Erythroblast (primary cell): Measurements from ENCODE around the gene EIF5B.

ENCODE experiments used
- DNase-seq, 2 experiments: peaks; one replicate each; lab custom pipeline; 2025; lab: John Stamatoyannopoulos, UW
- GATA1 ChIP-seq: IDR thresholded peaks from 2 replicates; pipeline ENCODE4 v1.6.1; 2011; ENCODE audit warnings: low read depth, mild to moderate bottlenecking, control low read depth, low read length, moderate library complexity
- POLR2A ChIP-seq: IDR thresholded peaks from 2 replicates; pipeline ENCODE4 v1.6.1; 2011; ENCODE audit warnings: mild to moderate bottlenecking, low read length

Gene EIF5B

GRCh38 chr2:99404797-99405669, 67.8 kb downstream of the EIF5B start:
- TF ChIP-seq GATA1 (no peak), POLR2A (no peak)

GRCh38 chr2:99406137-99406536, 68.9 kb downstream of the EIF5B start:
- DNase-seq, result no peak
- no peak for TF ChIP-seq GATA1
- TF ChIP-seq POLR2A, result no peak

More at GRCh38 chr2:99404797-99405669, 67.8 kb downstream of the EIF5B start:
- DNase-seq, result peak; percentile 21 to 52

GRCh38 chr2:99410276-99410675, 73.1 kb downstream of the EIF5B start:
- TF ChIP-seq GATA1, result no peak
- TF ChIP-seq POLR2A, result no peak
- no peak for DNase-seq

GRCh38 chr2:99414566-99414965, 77.4 kb downstream of the EIF5B start:
- TF ChIP-seq GATA1 (no peak), POLR2A (no peak)
- no peak for DNase-seq

- no peak for TF ChIP-seq POLR2A
- TF ChIP-seq GATA1, result no peak
- DNase-seq, result no peak
Measured at GRCh38 chr2:99417396-99417795, 80.2 kb downstream of the EIF5B start.

- TF ChIP-seq POLR2A (no peak), GATA1 (no peak)
- no peak for DNase-seq
Measured at GRCh38 chr2:99420031-99420430, 82.8 kb downstream of the EIF5B start.

GRCh38 chr2:99420751-99421299, 83.6 kb downstream of the EIF5B start:
- no peak for DNase-seq
- TF ChIP-seq GATA1 (no peak), POLR2A (no peak)

GRCh38 chr2:99421469-99421868, 84.3 kb downstream of the EIF5B start:
- TF ChIP-seq POLR2A (no peak), GATA1 (no peak)
- no peak for DNase-seq

GRCh38 chr2:99422599-99422998, 85.4 kb downstream of the EIF5B start:
- TF ChIP-seq POLR2A (no peak), GATA1 (no peak)
- no peak for DNase-seq

- no peak for DNase-seq
- TF ChIP-seq POLR2A (no peak), GATA1 (no peak)
Measured at GRCh38 chr2:99424371-99424770, 87.2 kb downstream of the EIF5B start.

- TF ChIP-seq POLR2A, result no peak
- no peak for TF ChIP-seq GATA1
- peak in 1 of 2 experiments; percentile 17 for DNase-seq
Measured at GRCh38 chr2:99425022-99425421, 87.8 kb downstream of the EIF5B start.

GRCh38 chr2:99430614-99431291, 93.6 kb downstream of the EIF5B start:
- TF ChIP-seq GATA1 (no peak), POLR2A (no peak)
- DNase-seq, result no peak

- no peak for TF ChIP-seq POLR2A
- no peak for TF ChIP-seq GATA1
- DNase-seq, result no peak
Measured at GRCh38 chr2:99431587-99432275, 94.5 kb downstream of the EIF5B start.
